GM12875 (cell line): ENCODE measurements around the gene NCAPD2.

Experiments
- H3K4me3 ChIP-seq: one replicate; pipeline ENCODE4 v1.5.1; 2011; ENCODE audit warnings: low read depth, low read length, control low read depth
- CTCF ChIP-seq: IDR thresholded peaks from 2 replicates; pipeline ENCODE4 v1.5.1; 2011; ENCODE audit warnings: low read depth, mild to moderate bottlenecking, control low read depth, inconsistent platforms, low read length, moderate library complexity, borderline replicate concordance; ENCODE audit not compliant: insufficient read depth

Gene NCAPD2

GRCh38 chr12:6461401-6462233, 32.3 kb upstream of the NCAPD2 start:
- no peak for TF ChIP-seq CTCF
- H3K4me3 ChIP-seq: no peak overlapping the region

- H3K4me3 ChIP-seq: no peak overlapping the region
- TF ChIP-seq CTCF: no peak
Observed at GRCh38 chr12:6462234-6462995, 31.5 kb upstream of the NCAPD2 start.

DNA sequence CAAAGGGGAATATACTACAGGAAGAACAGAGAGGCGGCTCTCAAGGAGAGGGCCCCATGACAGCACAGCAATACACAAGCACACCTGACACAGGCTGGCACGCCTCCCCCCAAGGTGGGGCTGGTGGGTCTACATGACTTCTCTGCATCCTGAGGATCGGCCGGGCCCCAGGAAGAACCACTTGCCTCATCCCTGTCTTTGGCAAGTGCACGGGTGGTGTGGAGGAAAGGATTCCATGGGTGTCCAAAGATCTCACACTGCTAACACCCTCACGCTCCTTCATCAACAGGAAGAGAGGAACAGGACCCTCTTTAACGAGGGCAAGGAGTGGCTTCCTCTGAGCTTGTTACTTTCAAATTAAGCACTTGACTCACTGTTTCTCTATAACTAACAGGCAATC, 30.7 kb upstream of the NCAPD2 start:
- H3K4me3 ChIP-seq: no peak overlapping the region
- TF ChIP-seq CTCF: no peak

DNA sequence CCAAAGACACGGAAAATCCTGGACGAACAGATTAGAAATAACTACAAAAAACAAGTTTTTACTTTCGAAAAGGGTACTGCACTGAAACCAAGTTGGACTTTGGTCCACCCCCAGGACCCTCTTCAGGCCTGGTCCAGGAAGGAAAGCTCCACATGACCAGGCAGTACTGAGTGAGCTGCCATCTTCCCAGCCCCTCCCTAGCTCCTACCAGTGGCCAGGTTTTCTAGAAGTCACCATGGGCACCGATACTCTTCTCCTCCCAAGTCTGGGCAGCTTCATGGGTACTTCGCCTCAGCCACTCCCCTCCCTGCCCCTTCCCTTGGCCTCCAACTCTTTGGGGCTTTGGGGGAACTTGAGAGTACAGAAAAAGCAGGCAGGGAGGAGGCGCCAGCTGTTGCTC, 30.0 kb upstream of the NCAPD2 start:
- no peak overlapping the region for H3K4me3 ChIP-seq
- TF ChIP-seq CTCF: no peak

GRCh38 chr12:6464531-6464930, 29.4 kb upstream of the NCAPD2 start:
- no peak overlapping the region for H3K4me3 ChIP-seq
- no peak for TF ChIP-seq CTCF

DNA sequence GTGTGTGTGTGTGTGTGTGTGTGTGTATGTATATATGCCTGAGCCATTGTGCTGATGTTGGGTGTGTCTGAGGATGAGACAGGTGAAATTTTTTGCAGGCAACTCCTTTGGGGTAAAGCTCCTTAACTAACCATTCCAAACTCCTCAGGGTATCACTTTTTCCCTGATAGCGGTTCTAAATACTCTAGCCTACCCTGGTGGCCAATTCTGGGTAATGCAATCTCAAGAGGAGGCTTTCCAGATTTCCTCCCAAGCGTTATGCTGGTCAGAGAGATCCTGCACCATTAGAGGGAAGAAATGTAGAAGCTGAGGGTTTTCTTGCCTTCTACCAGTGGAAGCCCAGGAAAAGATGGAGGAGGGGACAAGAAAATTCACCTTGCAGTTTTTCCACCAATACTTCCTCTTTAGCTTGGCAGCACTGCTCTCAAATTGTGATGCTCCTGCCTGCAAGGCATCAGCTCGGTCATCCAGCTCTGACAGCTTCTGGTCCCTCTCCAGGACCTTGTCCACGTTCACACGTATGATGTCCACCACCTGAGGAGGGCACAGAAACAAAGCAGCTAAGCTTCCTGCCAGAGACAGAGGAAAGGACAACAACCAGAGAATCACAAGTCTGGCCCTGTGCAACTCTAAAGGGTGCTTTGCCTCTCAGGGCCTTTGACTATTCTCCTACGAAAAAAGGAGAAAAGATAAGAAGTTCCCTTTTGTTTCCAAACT, 28.3 kb upstream of the NCAPD2 start:
- no peak overlapping the region for H3K4me3 ChIP-seq
- peak; percentile 84 for TF ChIP-seq CTCF
